ENCODE results near the gene TMEM150A. TPM values are rescaled to one million over a fixed set of nuclear protein-coding genes. Genes with fewer than 3 reads are reported as not detected.
A peak's percentile ranks its signal among the peaks of the same experiment; 100 is the strongest.

TMEM150A gene
- total and polyA plus RNA-seq, 10 donors: 9.4 to 18.8 (median 11.3) TPM

GRCh38 chr2:85577386-85578242 lies 24.9 kb downstream of the TMEM150A start, which contains the start of gene VAMP8:
Gene VAMP8 (plus strand): TSS chr2:85577586. CDS start chr2:85577647, 61 bp downstream.
- H3K36me3 ChIP-seq: peaks cover 0 to 23% (median 5%) of the 10 kb centered on the region in 6 donors
- H3K9me3 ChIP-seq: no peaks in the 10 kb centered on the region
- H3K4me3 ChIP-seq: peak within 1 kb of the TSS; percentile 35 to 73 (median 52)
- peaks cover 7 to 62% (median 40%) of the 10 kb centered on the region in 6 donors for H3K4me1 ChIP-seq
- peak within 1 kb of the TSS; percentile 68 to 89 (median 80) for H3K27ac ChIP-seq
- intact Hi-C loops (cut with DNase I; ENCODE audit: low total_unique reads): no loop called here
- peaks cover 0 to 12% (median 0%) of the 10 kb centered on the region in 7 donors for H3K27me3 ChIP-seq (replicated peaks in 1 of 7)
- WGBS, 5 donors: 9 to 20% (median 18%) methylated on average over 18 to 19 of the region's 19 CpGs
- peak; percentile 91 for DNase-seq
- no peak for TF ChIP-seq CTCF (IDR thresholded peaks at IDR 0.05 in 8 of 11, conservative IDR thresholded peaks at IDR 0.05 in 3 of 11)
- TF ChIP-seq POLR2AphosphoS5 (IDR thresholded peaks at IDR 0.05): peak in 2 of 3 donors; percentile 31 to 56

GRCh38 chr2:85577063-85577385 lies 25.5 kb downstream of the TMEM150A start:
- WGBS, 5 donors: 32 to 57% (median 36%) methylated on average over 3 of the region's 3 CpGs
- peak overlapping the region in 7 of 8 donors; percentile 35 to 73 (median 53) for H3K4me3 ChIP-seq
- no peak for DNase-seq
- H3K27me3 ChIP-seq (replicated peaks in 1 of 7): peaks cover 0 to 16% (median 0%) of the 10 kb centered on the region in 7 donors
- no peaks in the 10 kb centered on the region for H3K9me3 ChIP-seq
- TF ChIP-seq CTCF (IDR thresholded peaks at IDR 0.05 in 8 of 11, conservative IDR thresholded peaks at IDR 0.05 in 3 of 11) (no peak), POLR2AphosphoS5 (IDR thresholded peaks at IDR 0.05) (no peak), POLR2A (IDR thresholded peaks at IDR 0.05) (no peak)
- peaks cover 7 to 56% (median 37%) of the 10 kb centered on the region in 6 donors for H3K4me1 ChIP-seq
- H3K36me3 ChIP-seq: peaks cover 0 to 17% (median 5%) of the 10 kb centered on the region in 6 donors
- peak overlapping the region in 7 of 8 donors; percentile 68 to 89 (median 83) for H3K27ac ChIP-seq
- intact Hi-C loops (cut with DNase I; ENCODE audit: low total_unique reads): no loop called here

DNA sequence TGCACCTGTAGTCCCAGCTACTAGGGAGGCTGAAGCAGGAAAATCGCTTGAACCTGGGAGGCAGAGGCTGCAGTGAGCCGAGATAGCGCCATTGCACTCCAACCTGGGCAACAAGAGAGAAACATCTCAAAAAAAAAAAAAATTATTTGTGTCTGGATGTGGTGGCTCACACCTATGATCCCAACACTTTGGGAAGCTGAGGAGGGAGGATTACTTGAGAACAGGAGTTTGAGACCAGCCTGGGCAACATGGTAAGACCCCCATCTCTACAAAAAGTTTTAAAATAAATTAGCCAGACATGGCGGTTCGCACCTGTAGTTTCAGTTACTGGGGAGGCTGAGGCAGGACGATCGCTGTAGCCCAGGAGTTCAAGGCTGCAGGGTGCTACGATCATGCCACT lies 26.8 kb downstream of the TMEM150A start:
- intact Hi-C loops (cut with DNase I; ENCODE audit: low total_unique reads): no loop called here
- H3K27ac ChIP-seq: no peak overlapping the region
- 91 to 97% (median 93%) methylated on average over 8 of the region's 8 CpGs for WGBS, 5 donors

More for the DNA sequence above, 26.8 kb downstream of the TMEM150A start:
- Histone ChIP-seq H3K4me3 (no peak overlapping the region), H3K4me1 (peaks cover 7 to 43% (median 34%) of the 10 kb centered on the region in 6 donors), H3K36me3 (peaks cover 0 to 4% (median 0%) of the 10 kb centered on the region in 6 donors), H3K27me3 (replicated peaks in 1 of 7) (peaks cover 0 to 28% (median 0%) of the 10 kb centered on the region in 7 donors), H3K9me3 (no peaks in the 10 kb centered on the region)
- TF ChIP-seq POLR2A (IDR thresholded peaks at IDR 0.05) (no peak), POLR2AphosphoS5 (IDR thresholded peaks at IDR 0.05) (no peak), CTCF (IDR thresholded peaks at IDR 0.05 in 8 of 11, conservative IDR thresholded peaks at IDR 0.05 in 3 of 11) (no peak)
- DNase-seq: no peak

Data from spleen (tissue), 11 donors.